HG02610 (cell line): ENCODE results near the gene ELF2.
"Not testable (repeated sequence)": the region's sequence is repeated elsewhere in the genome, so short reads cannot be mapped to it uniquely, and the experiment has no call there.

ENCODE experiments used
- ATAC-seq: cut with Tn5 transposase; IDR thresholded peaks from one replicate; pipeline ENCODE4 v1.9.1; 2021; ENCODE audit warnings: mild to moderate bottlenecking, moderate library complexity; ENCODE audit not compliant: unreplicated experiment

ELF2 gene

DNA sequence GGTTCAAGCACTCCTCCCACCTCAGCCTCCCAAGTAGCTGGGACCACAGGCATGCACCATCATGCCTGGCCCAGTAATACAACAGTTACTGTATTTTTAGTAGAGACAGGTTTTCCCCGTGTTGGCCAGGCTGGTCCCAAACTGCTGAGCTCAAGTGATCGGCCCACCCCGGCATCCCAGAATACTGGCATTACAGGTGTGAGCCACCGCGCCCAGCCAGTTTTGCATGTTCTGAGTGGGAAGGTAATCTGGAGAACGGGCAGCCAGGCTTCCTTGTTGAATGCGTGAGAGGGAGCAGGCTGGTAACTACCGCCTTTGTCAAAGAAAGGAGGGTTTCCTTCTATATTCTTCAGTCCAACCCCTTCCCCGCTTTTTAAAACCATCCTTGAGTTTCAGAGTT is 152.3 kb downstream of the ELF2 start:
- no peak for ATAC-seq

DNA sequence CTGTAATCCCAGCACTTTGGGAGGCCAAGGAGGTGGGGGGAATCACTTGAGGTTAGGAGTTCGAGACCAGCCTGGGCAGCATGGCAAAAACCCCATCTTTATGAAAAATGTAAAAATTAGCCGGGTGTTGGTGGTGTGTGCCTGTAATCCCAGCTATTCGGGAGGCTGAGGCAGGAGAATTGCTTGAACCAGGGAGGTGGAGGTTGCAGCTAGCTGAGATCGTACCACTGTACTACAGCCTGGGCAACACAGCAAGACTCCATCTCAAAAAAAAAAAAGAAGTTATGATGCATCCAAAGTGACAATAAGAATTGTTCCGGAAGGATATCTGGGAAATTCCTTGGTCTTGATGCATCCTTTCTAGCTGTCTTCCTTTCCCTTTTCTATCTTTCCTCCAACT is 154.2 kb downstream of the ELF2 start:
- ATAC-seq, result no peak

GRCh38 chr4:139021071-139021470 is 155.9 kb downstream of the ELF2 start:
- ATAC-seq, result not testable (repeated sequence)

GRCh38 chr4:139020384-139020783 is 156.6 kb downstream of the ELF2 start:
- ATAC-seq, result no peak

DNA sequence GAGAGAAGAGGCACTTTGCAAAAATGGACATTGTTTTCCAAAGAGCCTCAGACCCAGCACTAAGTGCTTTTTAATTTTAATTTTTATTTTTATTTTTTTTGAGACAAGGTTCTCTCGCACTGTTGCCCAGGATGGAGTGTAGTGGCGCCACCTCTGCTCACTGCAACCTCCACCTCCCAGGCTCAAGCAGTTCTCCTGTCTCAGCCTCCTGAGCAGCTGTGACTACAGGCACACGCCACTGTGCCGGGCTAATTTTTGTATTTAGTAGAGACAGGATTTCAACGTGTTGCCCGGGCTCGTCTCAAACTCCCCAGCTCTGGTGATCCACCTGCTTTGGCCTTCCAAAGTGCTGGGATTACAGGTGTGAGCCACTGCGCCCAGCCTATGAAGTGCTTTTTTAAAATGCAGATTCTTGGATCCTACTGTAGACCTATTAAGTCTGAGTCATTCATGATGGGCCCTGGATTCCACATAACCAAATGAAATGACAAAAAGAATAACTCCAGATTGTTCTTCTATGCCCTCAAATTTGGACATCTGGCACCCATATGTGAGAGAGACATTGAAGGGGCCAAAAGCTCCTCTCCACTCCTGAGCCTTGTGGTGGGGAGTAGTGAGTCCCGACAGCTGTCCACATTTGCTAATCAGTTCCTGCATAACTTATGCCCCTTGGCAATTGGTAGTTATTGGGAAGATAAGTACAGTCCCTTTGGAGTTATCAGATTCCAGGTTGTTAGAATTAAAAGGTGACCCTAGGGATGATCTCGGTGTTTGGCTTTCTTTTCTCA is 157.9 kb downstream of the ELF2 start:
- ATAC-seq, result no peak

DNA sequence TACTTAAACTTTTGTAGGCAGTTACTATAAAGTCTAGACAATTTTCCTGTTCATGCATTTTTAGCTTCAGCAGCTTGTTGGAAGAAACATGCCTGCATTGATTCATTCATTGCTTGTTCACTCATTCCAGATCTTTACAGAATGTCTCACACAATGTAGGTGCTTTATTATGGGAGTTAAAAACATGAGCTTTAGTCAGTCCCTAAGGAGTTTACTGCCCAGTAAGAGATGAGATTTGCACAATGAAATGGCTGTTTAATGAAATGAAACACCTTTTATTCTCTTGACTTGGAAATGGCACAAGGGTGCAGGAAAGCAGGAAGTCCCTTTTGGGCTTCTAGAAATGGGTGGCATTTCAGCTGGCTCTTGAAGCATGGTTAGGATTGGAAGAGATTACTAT is 158.5 kb downstream of the ELF2 start:
- no peak for ATAC-seq

GRCh38 chr4:139017861-139018260 is 159.2 kb downstream of the ELF2 start:
- ATAC-seq, result no peak

DNA sequence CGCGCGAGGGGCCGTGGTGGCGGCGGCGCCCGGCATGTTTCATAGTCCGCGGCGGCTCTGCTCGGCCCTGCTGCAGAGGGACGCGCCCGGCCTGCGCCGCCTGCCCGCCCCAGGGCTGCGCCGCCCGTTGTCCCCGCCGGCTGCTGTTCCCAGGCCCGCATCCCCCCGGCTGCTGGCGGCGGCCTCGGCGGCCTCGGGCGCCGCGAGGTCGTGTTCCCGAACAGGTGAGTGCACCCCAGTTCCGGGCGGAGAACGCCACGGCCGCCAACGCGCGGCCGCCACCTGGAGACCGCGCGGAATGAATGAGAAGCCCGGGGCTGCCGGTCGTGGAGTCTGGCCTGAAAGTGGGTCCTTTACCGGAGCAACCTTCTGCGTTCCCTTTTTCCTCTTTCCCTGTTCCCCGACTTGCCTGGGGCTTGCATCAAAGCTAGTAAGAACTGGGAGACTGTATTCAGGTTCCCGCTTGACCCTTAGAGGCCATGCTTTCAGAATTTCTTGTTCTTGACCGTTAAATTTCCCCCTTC is 161.0 kb downstream of the ELF2 start:
- peak; percentile 37 for ATAC-seq

DNA sequence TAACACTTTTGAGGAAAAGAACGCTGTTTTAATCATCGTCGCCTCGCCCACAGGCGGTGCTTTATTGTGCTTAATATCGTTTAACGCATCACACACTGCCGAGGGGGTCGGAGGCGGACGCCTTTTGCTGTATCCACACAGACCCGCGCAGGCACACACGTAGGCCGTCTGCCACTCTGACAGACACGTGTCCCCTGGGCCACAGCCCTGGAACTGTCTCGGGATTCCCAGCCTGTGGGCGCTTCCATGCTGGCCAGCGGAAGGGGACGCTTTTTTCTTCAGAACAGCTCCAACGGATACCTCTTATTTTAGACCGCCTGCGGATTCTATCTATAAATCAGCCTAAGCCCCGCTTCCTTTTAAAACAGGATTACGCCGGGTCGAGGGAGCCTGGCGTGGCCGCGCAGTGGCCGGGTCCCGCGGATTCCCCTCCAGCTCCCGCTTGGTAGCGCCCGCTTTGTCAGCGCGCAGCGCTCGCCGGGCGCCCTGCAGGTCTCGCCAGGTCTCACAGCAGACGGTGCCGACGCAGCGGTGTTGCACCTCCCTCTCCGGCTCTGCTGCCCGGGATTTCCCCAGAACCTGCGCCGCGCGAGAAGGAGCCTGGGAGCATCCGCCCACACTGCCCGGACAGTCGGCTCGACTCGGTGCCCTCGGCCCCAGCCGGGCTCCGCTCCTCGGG is 161.6 kb downstream of the ELF2 start, which contains the start of gene NOCT:
Gene NOCT (plus strand): TSS at position 513 of the 679 bp plus-strand sequence. CDS start 201 bp downstream, outside the sequence.
- ATAC-seq, result peak; percentile 93

- ATAC-seq, result peak; percentile 0
Measured at GRCh38 chr4:139014371-139015268, 162.4 kb downstream of the ELF2 start.

DNA sequence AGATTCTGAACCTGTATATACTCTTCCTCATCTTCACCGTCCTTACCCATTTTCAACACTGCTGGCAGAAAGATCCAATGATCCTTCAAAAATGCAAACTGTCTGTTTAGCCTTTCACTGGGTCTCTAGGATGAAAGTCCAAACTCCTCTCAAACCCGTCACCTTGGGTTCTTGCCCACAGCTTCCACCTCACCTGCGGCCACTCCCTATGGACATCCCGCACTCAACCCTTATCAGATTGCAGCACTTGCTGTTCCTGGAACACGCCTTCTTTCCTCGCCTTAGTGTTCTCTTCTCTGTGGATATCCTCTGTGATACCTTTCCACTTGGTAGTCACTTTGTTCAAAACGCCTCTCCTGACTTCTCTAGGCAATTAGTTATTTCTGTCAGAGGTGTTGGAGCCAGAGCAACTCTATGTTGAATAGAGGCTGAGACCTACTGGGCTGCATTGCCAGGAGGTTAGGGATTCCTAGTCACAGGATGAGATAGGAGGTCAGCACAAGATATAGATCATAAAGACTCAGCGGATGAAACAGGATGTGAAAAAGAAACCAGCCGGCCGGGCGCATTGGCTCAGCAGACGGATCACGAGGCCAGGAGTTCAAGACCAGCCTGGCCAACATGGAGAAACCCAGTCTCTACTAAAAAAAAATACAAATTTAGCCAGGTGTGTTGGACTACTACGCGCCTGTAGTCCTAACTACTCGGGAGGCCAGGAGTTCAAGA is 165.6 kb downstream of the ELF2 start:
- ATAC-seq, result no peak

- no peak for ATAC-seq
Measured at GRCh38 chr4:139009702-139010101, 167.3 kb downstream of the ELF2 start.

DNA sequence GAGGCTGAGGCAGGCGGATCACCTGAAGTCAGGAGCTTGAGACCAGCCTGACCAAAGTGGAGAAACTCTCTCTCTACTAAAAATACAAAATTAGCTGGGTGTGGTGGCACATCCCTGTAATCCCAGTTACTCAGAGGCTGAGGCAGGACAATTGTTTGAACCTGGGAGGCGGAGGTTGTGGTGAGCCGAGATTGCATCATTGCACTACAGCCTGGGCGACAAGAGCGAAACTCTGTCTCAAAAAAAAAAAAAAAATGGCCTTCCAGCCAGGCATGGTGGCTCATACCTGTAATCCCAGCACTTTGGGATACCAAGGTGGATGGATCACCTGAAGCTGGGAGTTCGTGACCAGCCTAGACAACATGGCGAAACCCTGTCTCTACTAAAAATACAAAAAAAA is 168.7 kb downstream of the ELF2 start:
- ATAC-seq, result not testable (repeated sequence)

GRCh38 chr4:139007640-139008039 is 169.4 kb downstream of the ELF2 start:
- ATAC-seq, result no peak
